Stimulated activated CD4-positive, alpha-beta T cell treated with anti-CD3 and anti-CD28 coated beads, Interleukin-1b, Interleukin-23, amount 100 ng/mL, for 24 hours (primary cell): ENCODE data around the gene C11orf52.
A peak's percentile ranks its signal among the peaks of the same experiment; 100 is the strongest.
"Not testable (repeated sequence)": the region's sequence is repeated elsewhere in the genome, so short reads cannot be mapped to it uniquely, and the experiment has no call there.

Source experiments
- DNase-seq, 4 experiments: peaks; one replicate each; pipeline ENCODE4 v3.0.0-alpha.2; 2020; ENCODE audit warnings: low read depth in 4 of 4, low spot score in 1 of 4

Gene C11orf52

GRCh38 chr11:111912535-111912934, 6.2 kb upstream of the C11orf52 start, which contains the start of gene HSPB2:
Gene HSPB2, plus strand, starts transcription at chr11:111912734. Its CDS starts 96 bp downstream, at chr11:111912830.
- no peak for DNase-seq

- no peak for DNase-seq
Measured at GRCh38 chr11:111913031-111913861, 5.5 kb upstream of the C11orf52 start.

- no peak for DNase-seq
Measured at GRCh38 chr11:111913997-111914396, 4.7 kb upstream of the C11orf52 start.

- no peak for DNase-seq
Measured at GRCh38 chr11:111916768-111917167, 1.9 kb upstream of the C11orf52 start.

- no peak for DNase-seq
Measured at GRCh38 chr11:111917312-111917711, 1.4 kb upstream of the C11orf52 start.

- no peak for DNase-seq
Measured at GRCh38 chr11:111917788-111918187, 925 bp upstream of the C11orf52 start.

- DNase-seq = no peak
Measured at GRCh38 chr11:111920908-111921307, 2.2 kb downstream of the C11orf52 start.

- no peak for DNase-seq
Measured at GRCh38 chr11:111921541-111922230, 3.0 kb downstream of the C11orf52 start.

- no peak for DNase-seq
Measured at GRCh38 chr11:111922803-111923202, 4.1 kb downstream of the C11orf52 start.

- no peak for DNase-seq
Measured at GRCh38 chr11:111923351-111923788, 4.7 kb downstream of the C11orf52 start.

GRCh38 chr11:111923951-111924350, 5.2 kb downstream of the C11orf52 start:
- no peak for DNase-seq

- no peak for DNase-seq
Measured at GRCh38 chr11:111925953-111926352, 7.2 kb downstream of the C11orf52 start.

- DNase-seq = peak; percentile 84 to 91 (median 86)
Measured at GRCh38 chr11:111926505-111927391, 8.0 kb downstream of the C11orf52 start.

- DNase-seq = no peak
Measured at GRCh38 chr11:111930472-111930871, 11.8 kb downstream of the C11orf52 start.

GRCh38 chr11:111932611-111932950, 13.9 kb downstream of the C11orf52 start:
- no peak for DNase-seq

GRCh38 chr11:111933176-111933575, 14.5 kb downstream of the C11orf52 start:
- DNase-seq = not testable (repeated sequence)

- DNase-seq = no peak
Measured at GRCh38 chr11:111933872-111934271, 15.2 kb downstream of the C11orf52 start.

GRCh38 chr11:111934306-111934705, 15.6 kb downstream of the C11orf52 start:
- no peak for DNase-seq

- no peak for DNase-seq
Measured at GRCh38 chr11:111935317-111936039, 16.8 kb downstream of the C11orf52 start.

GRCh38 chr11:111936040-111936540, 17.4 kb downstream of the C11orf52 start:
- DNase-seq = no peak

- no peak for DNase-seq
Measured at GRCh38 chr11:111937461-111937769, 18.7 kb downstream of the C11orf52 start.
